IMR-90 (cell line): ENCODE results near the gene U2SURP. TPM values are rescaled to one million over a fixed set of nuclear protein-coding genes. Genes with fewer than 3 reads are reported as not detected.
"Not testable (repeated sequence)": the region's sequence is repeated elsewhere in the genome, so short reads cannot be mapped to it uniquely, and the experiment has no call there.

Experiments used
- ATAC-seq: fragments of 200-7000 bp; cut with Tn5 transposase; 2 replicates; pipeline ENCODE4 v1.9.1; 2020; ENCODE audit warnings: low read depth, mild to moderate bottlenecking, moderate library complexity
- BruUV-seq: library from RNA; stranded (reverse); fragments of 400-500 nt; replicated peaks from 2 replicates; lab custom pipeline; 2021; lab: Mats Ljungman, UMichigan
- CTCF ChIA-PET: fragments of 300-600 bp; formaldehyde crosslinking; extraction: SDS; loops from one replicate; lab custom pipeline; 2021; ENCODE audit warnings: antibody characterized with exemption; lab: Yijun Ruan, JAX
- POLR2A ChIA-PET: fragments of 300-600 bp; sonication (Branson Sonifier 250); formaldehyde crosslinking; loops from one replicate; lab custom pipeline; 2022; ENCODE audit warnings: antibody characterized with exemption; ENCODE audit not compliant: unreplicated experiment; lab: Charles Lee
- DNase-seq: peaks from one replicate; pipeline ENCODE4 v3.0.0; 2013
- H2AFZ ChIP-seq: replicated peaks from 2 replicates; pipeline ENCODE3; 2013; ENCODE audit warnings: low read length, mild to moderate bottlenecking; ENCODE audit not compliant: poor library complexity
- H2AK5ac ChIP-seq: 2 replicates; pipeline ENCODE4 v1.6.1; 2013; ENCODE audit warnings: low read depth, low read length, inconsistent platforms
- H2AK9ac ChIP-seq: replicated peaks from 2 replicates; pipeline ENCODE3; 2013; ENCODE audit warnings: mild to moderate bottlenecking, low read depth, low read length, moderate library complexity; ENCODE audit not compliant: poor library complexity
- H2BK120ac ChIP-seq: 2 replicates; pipeline ENCODE4 v1.6.1; 2013; ENCODE audit warnings: low read depth, low read length, inconsistent platforms
- H2BK15ac ChIP-seq: 3 replicates; pipeline ENCODE4 v1.6.1; 2013; ENCODE audit warnings: low read depth, low read length, inconsistent platforms
- H2BK20ac ChIP-seq: 2 replicates; pipeline ENCODE4 v1.6.1; 2013; ENCODE audit warnings: low read depth, mild to moderate bottlenecking, inconsistent platforms, low read length, moderate library complexity
- H2BK5ac ChIP-seq: 2 replicates; pipeline ENCODE4 v1.6.1; 2013; ENCODE audit warnings: mild to moderate bottlenecking, low read depth, low read length, inconsistent platforms; ENCODE audit not compliant: poor library complexity, severe bottlenecking
- H3K14ac ChIP-seq: replicated peaks from 2 replicates; pipeline ENCODE4 v1.6.1; 2013; ENCODE audit warnings: low read depth, low read length, inconsistent platforms
- H3K18ac ChIP-seq: 2 replicates; pipeline ENCODE4 v1.6.1; 2013; ENCODE audit warnings: low read depth, low read length, control low read depth
- H3K23ac ChIP-seq: 2 replicates; pipeline ENCODE4 v1.6.1; 2013; ENCODE audit warnings: low read depth, low read length, inconsistent platforms
- H3K27ac ChIP-seq: 2 replicates; pipeline ENCODE4 v1.5.1; 2013; ENCODE audit warnings: mild to moderate bottlenecking, control low read depth, low read length; ENCODE audit not compliant: insufficient read depth
- H3K27me3 ChIP-seq: 2 replicates; pipeline ENCODE4 v1.6.1; 2013; ENCODE audit warnings: low read length; ENCODE audit not compliant: control insufficient read depth, insufficient read depth
- H3K36me3 ChIP-seq: 2 replicates; pipeline ENCODE4 v1.6.1; 2013; ENCODE audit warnings: low read length, mixed read lengths; ENCODE audit not compliant: control insufficient read depth, insufficient read depth
- H3K4ac ChIP-seq: 2 replicates; pipeline ENCODE4 v1.6.1; 2013; ENCODE audit warnings: low read depth, low read length, inconsistent platforms
- H3K4me1 ChIP-seq: 2 replicates; pipeline ENCODE4 v1.6.1; 2013; ENCODE audit warnings: low read length, mixed read lengths; ENCODE audit not compliant: control insufficient read depth, insufficient read depth
- H3K4me2 ChIP-seq: 2 replicates; pipeline ENCODE4 v1.6.1; 2013; ENCODE audit warnings: low read depth, mild to moderate bottlenecking, control low read depth, low read length, moderate library complexity
- H3K4me3 ChIP-seq: 2 replicates; pipeline ENCODE4 v1.5.1; 2013; ENCODE audit warnings: low read depth, mild to moderate bottlenecking, control low read depth, low read length, moderate library complexity; ENCODE audit not compliant: insufficient read depth
- H3K56ac ChIP-seq: 2 replicates; pipeline ENCODE4 v1.6.1; 2013; ENCODE audit warnings: low read length, inconsistent platforms; ENCODE audit not compliant: insufficient read depth; ENCODE audit errors: extremely low read depth
- H3K79me1 ChIP-seq, 2 experiments: 2 replicates each; pipeline ENCODE4 v1.6.1; 2013; ENCODE audit warnings: low read length in 2 of 2, inconsistent platforms in 1 of 2, low read depth in 1 of 2
- H3K9ac ChIP-seq: 2 replicates; pipeline ENCODE4 v1.6.1; 2013; ENCODE audit warnings: low read depth, low read length, control low read depth
- H3K9me1 ChIP-seq: 2 replicates; pipeline ENCODE4 v1.6.1; 2013; ENCODE audit warnings: low read length, inconsistent platforms; ENCODE audit not compliant: insufficient read depth
- H3K9me3 ChIP-seq: 2 replicates; pipeline ENCODE4 v1.6.1; 2013; ENCODE audit warnings: low read length; ENCODE audit not compliant: control insufficient read depth, insufficient read depth
- H4K20me1 ChIP-seq: 2 replicates; pipeline ENCODE4 v1.6.1; 2013; ENCODE audit warnings: low read length, inconsistent platforms; ENCODE audit not compliant: insufficient read depth
- H4K5ac ChIP-seq: 2 replicates; pipeline ENCODE4 v1.6.1; 2013; ENCODE audit warnings: mild to moderate bottlenecking, low read depth, low read length, control low read depth
- H4K8ac ChIP-seq, 2 experiments: 2 replicates each; pipeline ENCODE4 v1.6.1; 2013; ENCODE audit warnings: low read depth in 2 of 2, low read length in 2 of 2, control low read depth in 1 of 2, inconsistent platforms in 1 of 2
- H4K91ac ChIP-seq: 2 replicates; pipeline ENCODE4 v1.6.1; 2013; ENCODE audit warnings: low read depth, low read length, inconsistent platforms; ENCODE audit not compliant: insufficient read depth
- FOS ChIP-seq: fragments of 150-350 bp; IDR thresholded peaks from 2 replicates; pipeline ENCODE4 v1.6.1; 2016; ENCODE audit warnings: low read depth, low read length
- MAFK ChIP-seq: IDR thresholded peaks from 2 replicates; pipeline ENCODE4 v1.6.1; 2012; ENCODE audit warnings: low read depth, low read length, improper control_type of control experiment
- RAD21 ChIP-seq: IDR thresholded peaks from 2 replicates; pipeline ENCODE4 v1.6.1; 2012; ENCODE audit warnings: low read length, improper control_type of control experiment
- RFX5 ChIP-seq: IDR thresholded peaks from 2 replicates; pipeline ENCODE4 v1.8.0; 2012; ENCODE audit warnings: low read depth, mild to moderate bottlenecking, low read length, moderate library complexity
- WGBS, 2 experiments: methylation state at CpG; one replicate each; pipeline versions ENCODE4 v1.1.5 to v1.1.7; 2013; ENCODE audit warnings: missing lambda C conversion rate in 2 of 2; ENCODE audit not compliant: insufficient read length in 1 of 2; ENCODE audit errors: extremely low coverage in 2 of 2; 5-methylcytosine and 5-hydroxymethylcytosine counted together
- dilution Hi-C: fragments of 300-500 bp; cut with HindIII; formaldehyde crosslinking; loops from one replicate; pipeline ENCODE4 v1.14.3; 2018; ENCODE audit warnings: low sequenced_read_pairs; ENCODE audit not compliant: unreplicated experiment
- in situ Hi-C: fragments of 300-500 bp; cut with MboI; formaldehyde crosslinking; loops from 3 replicates; pipeline ENCODE4 v1.14.3; 2019; ENCODE audit warnings: low sequenced_read_pairs, inconsistent platforms, mixed read lengths
- intact Hi-C: fragments of 100-400 bp; cut with micrococcal nuclease; formaldehyde crosslinking; loops from 2 replicates; pipeline ENCODE4 v1.10.0; 2022
- polyA plus RNA-seq, 3 experiments: library from polyadenylated mRNA; depleted of rRNA; stranded (reverse); fragments of >200 nt; gene quantifications; 2 replicates each; pipeline ENCODE4 v1.2.3, GENCODE V29; 2012; ENCODE audit warnings: low replicate concordance in 1 of 3
- total RNA-seq: library from RNA; depleted of rRNA; stranded (reverse); fragments of >200 nt; gene quantifications from 2 replicates; pipeline ENCODE4 v1.2.3, GENCODE V29; 2012
- TF ChIP-seq, protein P1 (sequence below): fragments of 150-350 bp; IDR thresholded peaks from 2 replicates; pipeline ENCODE4 v1.6.1; 2016; ENCODE audit warnings: low read depth, mild to moderate bottlenecking, low read length, moderate library complexity, borderline replicate concordance
- TF ChIP-seq, protein P2 (sequence below): conservative IDR thresholded peaks from 2 replicates; pipeline ENCODE4 v1.5.1; 2012; ENCODE audit warnings: mild to moderate bottlenecking, low read depth, low read length, improper control_type of control experiment

U2SURP gene
- total and polyA plus RNA-seq, 2 of the 4 experiments (the other 2 are of a cell fraction), result 24.8 to 29.4 TPM

DNA sequence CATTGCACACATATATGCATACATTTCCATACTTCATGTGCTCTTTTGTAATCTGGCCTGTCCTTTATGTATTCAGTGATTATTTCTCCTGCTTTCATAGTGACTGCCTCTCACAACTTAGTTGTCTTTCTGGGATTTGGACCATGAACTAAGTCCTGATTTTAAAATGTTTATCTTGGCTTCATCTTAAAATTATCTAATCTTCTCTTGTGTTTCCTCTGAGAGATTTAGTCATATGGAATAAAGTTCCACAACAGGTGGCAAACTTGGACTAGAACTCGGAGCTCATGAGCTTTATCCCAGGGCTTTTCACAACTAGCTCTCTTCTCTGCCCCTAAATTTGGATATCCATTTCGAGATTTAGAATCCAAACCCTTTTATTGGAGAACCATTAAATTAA is 44.3 kb downstream of the U2SURP start:
- H2BK20ac ChIP-seq, result no peak overlapping the region
- BruUV-seq, result no TSS peak
- DNase-seq (no peak), ATAC-seq (no peak)
- H3K4me1 ChIP-seq, result no peaks in the 10 kb centered on the region
- no peak overlapping the region for H3K4me2 ChIP-seq
- dilution Hi-C loops, result no loop called here
- no CpG with 5 or more reads among the region's 2 CpGs for WGBS, 2 experiments
- in situ Hi-C loops, result no loop called here
- TF ChIP-seq, protein P1, sequence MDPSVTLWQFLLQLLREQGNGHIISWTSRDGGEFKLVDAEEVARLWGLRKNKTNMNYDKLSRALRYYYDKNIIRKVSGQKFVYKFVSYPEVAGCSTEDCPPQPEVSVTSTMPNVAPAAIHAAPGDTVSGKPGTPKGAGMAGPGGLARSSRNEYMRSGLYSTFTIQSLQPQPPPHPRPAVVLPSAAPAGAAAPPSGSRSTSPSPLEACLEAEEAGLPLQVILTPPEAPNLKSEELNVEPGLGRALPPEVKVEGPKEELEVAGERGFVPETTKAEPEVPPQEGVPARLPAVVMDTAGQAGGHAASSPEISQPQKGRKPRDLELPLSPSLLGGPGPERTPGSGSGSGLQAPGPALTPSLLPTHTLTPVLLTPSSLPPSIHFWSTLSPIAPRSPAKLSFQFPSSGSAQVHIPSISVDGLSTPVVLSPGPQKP, result no peak
- TF ChIP-seq MAFK, result no peak
- no peak for TF ChIP-seq RAD21
- TF ChIP-seq, protein P2, sequence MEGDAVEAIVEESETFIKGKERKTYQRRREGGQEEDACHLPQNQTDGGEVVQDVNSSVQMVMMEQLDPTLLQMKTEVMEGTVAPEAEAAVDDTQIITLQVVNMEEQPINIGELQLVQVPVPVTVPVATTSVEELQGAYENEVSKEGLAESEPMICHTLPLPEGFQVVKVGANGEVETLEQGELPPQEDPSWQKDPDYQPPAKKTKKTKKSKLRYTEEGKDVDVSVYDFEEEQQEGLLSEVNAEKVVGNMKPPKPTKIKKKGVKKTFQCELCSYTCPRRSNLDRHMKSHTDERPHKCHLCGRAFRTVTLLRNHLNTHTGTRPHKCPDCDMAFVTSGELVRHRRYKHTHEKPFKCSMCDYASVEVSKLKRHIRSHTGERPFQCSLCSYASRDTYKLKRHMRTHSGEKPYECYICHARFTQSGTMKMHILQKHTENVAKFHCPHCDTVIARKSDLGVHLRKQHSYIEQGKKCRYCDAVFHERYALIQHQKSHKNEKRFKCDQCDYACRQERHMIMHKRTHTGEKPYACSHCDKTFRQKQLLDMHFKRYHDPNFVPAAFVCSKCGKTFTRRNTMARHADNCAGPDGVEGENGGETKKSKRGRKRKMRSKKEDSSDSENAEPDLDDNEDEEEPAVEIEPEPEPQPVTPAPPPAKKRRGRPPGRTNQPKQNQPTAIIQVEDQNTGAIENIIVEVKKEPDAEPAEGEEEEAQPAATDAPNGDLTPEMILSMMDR, result no peak
- no peak for TF ChIP-seq RFX5
- TF ChIP-seq FOS, result no peak
- no peaks in the 10 kb centered on the region for H3K9me3 ChIP-seq
- ChIA-PET CTCF (interaction anchor here (0.8 to 1.0 kb wide), 2 partner anchors 9 to 12 kb away, joined by 3 to 5 read pairs; no protein-coding TSS in a partner anchor), POLR2A (no interaction called here)
- no peaks in the 10 kb centered on the region for H3K27me3 ChIP-seq
- H4K20me1 ChIP-seq, result no peaks in the 10 kb centered on the region
- H3K4ac ChIP-seq, result no peak overlapping the region
- no peaks in the 10 kb centered on the region; a peak in 1 of 4 replicates for H3K79me1 ChIP-seq
- no peak overlapping the region for H3K18ac ChIP-seq
- H2AK5ac ChIP-seq, result no peak overlapping the region
- H3K9me1 ChIP-seq, result no peaks in the 10 kb centered on the region
- no peak overlapping the region for H3K14ac ChIP-seq
- no peak overlapping the region for H3K56ac ChIP-seq
- H4K8ac ChIP-seq, result no peak overlapping the region
- H3K36me3 ChIP-seq, result peaks cover 14% of the 10 kb centered on the region
- intact Hi-C loops, result loop anchor here (10.0 kb wide), 1 partner anchor 599 kb away; no protein-coding TSS in a partner anchor
- no peak overlapping the region for H2BK120ac ChIP-seq
- H4K5ac ChIP-seq, result no peak overlapping the region
- H3K9ac ChIP-seq, result no peak overlapping the region
- H3K4me3 ChIP-seq, result no peak overlapping the region
- H4K91ac ChIP-seq, result no peak overlapping the region
- H2BK15ac ChIP-seq, result no peak overlapping the region
- H3K27ac ChIP-seq, result no peak overlapping the region
- H2BK5ac ChIP-seq, result no peak overlapping the region
- H2AFZ ChIP-seq, result no peak overlapping the region
- H2AK9ac ChIP-seq, result no peak overlapping the region
- H3K23ac ChIP-seq, result no peak overlapping the region

DNA sequence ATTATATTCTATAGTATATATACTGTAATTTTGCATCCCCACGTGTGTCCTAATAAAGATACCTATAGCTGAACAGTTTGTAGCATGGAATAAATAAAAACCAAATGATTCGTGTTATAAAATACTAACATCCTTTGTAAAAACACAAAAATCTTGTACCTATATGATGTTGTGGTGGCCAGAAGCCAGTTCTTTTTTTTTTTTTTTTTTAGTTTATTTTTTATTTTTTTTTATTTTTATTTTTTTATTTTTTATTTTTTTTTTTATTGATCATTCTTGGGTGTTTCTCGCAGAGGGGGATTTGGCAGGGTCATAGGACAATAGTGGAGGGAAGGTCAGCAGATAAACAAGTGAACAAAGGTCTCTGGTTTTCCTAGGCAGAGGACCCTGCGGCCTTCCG is 44.7 kb downstream of the U2SURP start:
- H3K4ac ChIP-seq, H3K9ac ChIP-seq, H3K9me1 ChIP-seq, dilution Hi-C loops, H3K56ac ChIP-seq, H2BK20ac ChIP-seq, H3K79me1 ChIP-seq, H2BK5ac ChIP-seq, H2AK5ac ChIP-seq, H2AFZ ChIP-seq, in situ Hi-C loops, H3K4me3 ChIP-seq, H2AK9ac ChIP-seq, H3K9me3 ChIP-seq, H3K23ac ChIP-seq, H3K27me3 ChIP-seq, H2BK120ac ChIP-seq, H3K27ac ChIP-seq, H3K14ac ChIP-seq, H3K4me1 ChIP-seq, DNase-seq, H4K20me1 ChIP-seq, ATAC-seq, H4K91ac ChIP-seq, H2BK15ac ChIP-seq, H3K4me2 ChIP-seq, H4K8ac ChIP-seq, BruUV-seq, H4K5ac ChIP-seq, POLR2A ChIA-PET, H3K18ac ChIP-seq: not testable (repeated sequence)
- no CpG with 5 or more reads among the region's 5 CpGs for WGBS, 2 experiments
- peaks cover 14% of the 10 kb centered on the region for H3K36me3 ChIP-seq
- intact Hi-C loops, result loop anchor here (10.0 kb wide), 1 partner anchor 599 kb away; no protein-coding TSS in a partner anchor
- CTCF ChIA-PET, result interaction anchor here (0.8 to 1.0 kb wide), 2 partner anchors 9 to 13 kb away, joined by 3 to 5 read pairs; no protein-coding TSS in a partner anchor
